K562 (cell line): ENCODE measurements around the gene NR0B2.

Experiments used
- BHLHE40 ChIP-seq: IDR thresholded peaks from 2 replicates; pipeline ENCODE4 v1.6.1; 2011; ENCODE audit warnings: low read length, improper control_type of control experiment
- BRD9 ChIP-seq: fragments of 450-650 bp; IDR thresholded peaks from 2 replicates; pipeline ENCODE4 v1.6.1; 2018; ENCODE audit warnings: low read depth; ENCODE audit not compliant: partially characterized antibody
- EGR1 ChIP-seq: fragments of 450-650 bp; conservative IDR thresholded peaks from 2 replicates; pipeline ENCODE4 v1.6.1; 2017; ENCODE audit warnings: mild to moderate bottlenecking
- GABPA ChIP-seq: fragments of 200-800 bp; sonication (Bioruptor generic); conservative IDR thresholded peaks from 2 replicates; pipeline ENCODE4 v1.6.1; 2016; ENCODE audit warnings: low read depth, missing genetic modification characterization, missing compliant biosample characterization
- NR3C1 ChIP-seq: sonication (generic); formaldehyde crosslinking; IDR thresholded peaks from 2 replicates; pipeline ENCODE4 v1.8.1; 2022; ENCODE audit warnings: missing genetic modification reagents
- RFX5 ChIP-seq: IDR thresholded peaks from 2 replicates; pipeline ENCODE4 v1.6.1; 2011; ENCODE audit warnings: low read depth, mild to moderate bottlenecking, improper control_type of control experiment, low read length
- ZNF507 ChIP-seq: conservative IDR thresholded peaks from 2 replicates; pipeline ENCODE4 v1.6.1; 2017; ENCODE audit warnings: missing genetic modification characterization, missing compliant biosample characterization

DNA sequence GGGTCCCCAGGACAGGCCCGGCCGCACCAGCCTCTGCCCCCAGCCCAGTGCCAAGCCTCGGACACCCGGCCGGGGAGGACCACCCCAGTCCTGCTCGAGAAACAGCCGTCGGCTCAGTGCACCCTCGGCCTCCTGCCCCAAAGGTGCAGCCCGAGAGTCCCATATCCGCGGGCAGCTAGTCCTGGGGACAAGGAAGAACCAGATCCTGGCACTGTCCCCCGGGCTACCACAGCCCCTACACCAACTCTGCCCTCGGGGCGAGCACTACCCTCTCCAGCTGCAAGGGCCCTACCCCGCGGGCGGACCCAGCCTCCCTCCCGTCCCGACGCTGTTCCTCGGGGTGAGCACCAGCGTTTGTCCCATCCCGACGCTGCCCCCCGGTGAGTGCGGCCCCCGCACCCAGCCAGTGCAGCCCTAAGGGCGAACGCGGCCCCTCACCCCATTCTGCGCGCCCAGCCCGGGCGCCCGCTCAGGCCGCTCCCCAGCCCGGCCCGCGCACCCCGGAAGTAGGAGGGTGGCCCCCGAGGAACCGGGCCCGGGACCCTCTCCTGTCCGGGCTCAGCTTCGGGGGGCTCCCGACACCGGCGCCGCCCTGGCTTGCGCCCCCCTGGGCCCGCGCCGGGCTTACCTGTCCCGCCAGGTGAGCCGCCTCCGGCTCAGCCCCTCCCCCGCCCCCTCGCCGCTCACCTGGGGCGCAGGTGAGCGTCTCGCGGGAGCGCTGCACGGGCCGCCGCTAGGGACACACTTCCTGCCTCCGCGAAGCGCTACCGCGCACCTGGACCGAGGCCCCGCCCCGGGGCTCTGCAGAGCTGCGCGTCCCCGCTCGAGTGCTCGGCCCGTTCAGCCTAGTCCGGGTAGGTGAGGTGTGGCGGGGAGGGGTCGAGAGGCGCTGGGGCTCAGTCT is 46.2 kb upstream of the NR0B2 start, which contains the start of gene KDF1:
- TF ChIP-seq NR3C1: no peak
- TF ChIP-seq RFX5: no peak
- TF ChIP-seq ZNF507: no peak
- TF ChIP-seq GABPA: 0 out of 2 replicates have a peak, but pooled peaks have one; percentile 23
- TF ChIP-seq BHLHE40: peak; percentile 56
- TF ChIP-seq BRD9: no peak
- no peak for TF ChIP-seq EGR1
